Activated gamma-delta T cell treated with Interleukin-2 at 50 U/mL for 16 hours (primary cell): ENCODE measurements around the gene PPFIA3.

ENCODE experiments used
- DNase-seq: peaks from one replicate; pipeline ENCODE4 v3.0.0-alpha.2; 2020

Gene PPFIA3

GRCh38 chr19:49186108-49186507 lies 66.8 kb downstream of the PPFIA3 start:
- no peak for DNase-seq

DNA sequence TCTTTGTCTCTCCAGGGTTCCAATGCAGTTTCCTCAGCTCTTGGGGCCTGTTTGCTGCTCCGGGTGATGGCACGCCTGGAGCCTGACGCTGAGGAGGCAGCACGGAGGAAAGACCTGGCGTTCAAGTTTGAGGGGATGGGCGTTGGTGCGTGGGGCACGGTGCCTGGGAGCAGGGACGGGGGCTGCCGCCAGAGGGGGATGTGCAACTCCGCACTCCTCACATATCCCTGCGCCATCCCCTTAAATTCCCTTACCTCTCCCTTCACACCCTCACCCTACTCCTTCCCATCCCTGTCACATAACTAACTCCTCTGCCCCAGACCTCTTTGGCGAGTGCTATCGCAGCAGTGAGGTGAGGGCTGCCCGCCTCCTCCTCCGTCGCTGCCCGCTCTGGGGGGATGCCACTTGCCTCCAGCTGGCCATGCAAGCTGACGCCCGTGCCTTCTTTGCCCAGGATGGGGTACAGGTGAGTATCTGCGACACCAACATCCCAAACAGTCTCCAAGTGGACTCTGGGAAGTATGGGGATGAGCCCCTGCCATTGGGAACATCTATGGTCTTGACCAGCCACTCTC lies 69.4 kb downstream of the PPFIA3 start:
- DNase-seq, result no peak

DNA sequence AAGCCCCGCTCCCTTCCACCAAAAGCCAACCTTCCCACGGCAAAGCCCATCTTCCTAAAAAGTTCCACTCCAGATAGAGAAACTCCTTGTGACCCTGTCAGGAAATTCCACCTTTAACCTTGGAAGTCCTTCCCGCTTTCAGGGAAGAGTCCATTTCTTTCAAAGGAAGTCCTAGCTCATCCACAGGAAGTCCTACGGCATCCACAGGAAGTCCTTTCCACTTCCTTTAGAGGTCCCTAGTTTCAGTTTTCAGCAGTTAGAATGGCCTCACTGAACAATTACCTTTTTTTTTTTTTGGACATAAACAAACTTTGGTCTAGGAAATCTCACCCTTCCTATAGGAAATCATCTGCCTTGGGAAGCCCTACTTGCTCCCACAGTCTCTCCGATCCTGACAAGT lies 69.9 kb downstream of the PPFIA3 start:
- no peak for DNase-seq

- no peak for DNase-seq
Measured at GRCh38 chr19:49190781-49191180, 71.4 kb downstream of the PPFIA3 start.

DNA sequence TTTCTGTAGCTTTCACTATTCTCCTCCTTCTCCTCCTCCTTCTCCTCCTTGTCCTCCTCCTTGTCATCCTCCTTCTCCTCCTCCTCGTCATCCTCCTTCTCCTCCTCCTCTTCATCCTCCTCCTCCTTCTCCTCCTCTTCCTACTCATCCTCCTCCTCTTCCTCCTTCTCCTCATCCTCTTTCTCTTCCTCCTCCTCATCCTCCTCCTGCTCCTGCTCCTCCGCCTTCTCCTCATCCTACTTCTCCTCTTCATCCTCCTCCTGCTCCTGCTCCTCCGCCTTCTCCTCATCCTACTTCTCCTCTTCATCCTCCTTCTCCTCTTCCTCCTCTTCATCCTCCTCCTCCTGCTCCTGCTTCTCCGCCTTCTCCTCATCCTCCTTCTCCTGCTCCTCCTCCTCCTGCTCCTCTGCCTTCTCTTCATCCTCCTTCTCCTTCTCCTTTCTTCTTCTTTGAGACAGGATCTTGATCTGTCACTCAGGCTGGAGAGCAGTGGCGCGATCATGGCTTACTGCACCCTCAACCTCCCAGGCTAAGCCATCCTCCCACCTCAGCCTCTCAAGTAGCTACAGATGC lies 74.6 kb downstream of the PPFIA3 start:
- no peak for DNase-seq

GRCh38 chr19:49194408-49194807 lies 75.1 kb downstream of the PPFIA3 start:
- DNase-seq, result no peak

GRCh38 chr19:49196527-49197240 lies 77.3 kb downstream of the PPFIA3 start:
- no peak for DNase-seq

- DNase-seq, result no peak
Measured at GRCh38 chr19:49200238-49200862, 81.0 kb downstream of the PPFIA3 start.
